Measurements from ENCODE around the gene MDN1.
"Not testable (repeated sequence)": the region's sequence is repeated elsewhere in the genome, so short reads cannot be mapped to it uniquely, and the experiment has no call there.

The MDN1 gene

GRCh38 chr6:89643406-89643805, 176.2 kb downstream of the MDN1 start:
- no peak for DNase-seq

DNA sequence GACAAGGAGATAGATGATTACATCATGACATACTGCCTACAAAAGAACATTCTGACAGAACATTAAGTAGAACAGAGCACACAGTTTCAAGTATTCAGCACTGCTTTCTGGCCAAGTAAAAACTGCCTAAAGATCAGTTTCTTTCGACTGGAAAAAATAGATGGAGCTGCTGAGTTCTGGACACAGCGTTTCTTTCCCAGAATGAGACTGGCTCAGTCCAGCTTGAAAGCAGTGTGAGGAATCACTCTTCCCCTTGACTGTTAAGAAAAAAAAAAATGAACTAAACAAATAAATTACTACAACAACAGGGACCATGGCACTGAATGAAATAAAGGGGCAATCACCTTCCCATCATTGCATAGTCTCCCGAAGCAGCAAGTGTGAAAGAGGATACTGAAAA, 176.6 kb downstream of the MDN1 start:
- DNase-seq: no peak

DNA sequence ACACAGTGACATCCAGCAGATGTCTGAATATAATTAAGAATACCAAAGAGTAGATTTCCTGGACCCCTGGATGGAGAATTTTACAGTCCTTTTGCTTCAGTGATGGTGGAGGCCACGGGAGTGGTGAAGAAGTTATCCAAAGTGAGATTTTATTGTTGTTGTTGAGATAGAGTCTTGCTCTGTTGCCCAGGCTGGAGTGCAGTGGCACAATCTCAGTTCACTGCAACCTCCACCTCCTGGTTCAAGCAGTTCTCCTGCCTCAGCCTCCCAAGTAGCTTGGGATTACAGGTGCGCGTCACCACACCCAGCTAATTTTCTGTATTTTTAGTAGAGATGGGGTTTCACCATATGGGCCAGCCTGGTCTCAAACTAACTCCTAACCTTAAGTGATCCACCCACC, 178.0 kb downstream of the MDN1 start:
- not testable (repeated sequence) for DNase-seq

DNA sequence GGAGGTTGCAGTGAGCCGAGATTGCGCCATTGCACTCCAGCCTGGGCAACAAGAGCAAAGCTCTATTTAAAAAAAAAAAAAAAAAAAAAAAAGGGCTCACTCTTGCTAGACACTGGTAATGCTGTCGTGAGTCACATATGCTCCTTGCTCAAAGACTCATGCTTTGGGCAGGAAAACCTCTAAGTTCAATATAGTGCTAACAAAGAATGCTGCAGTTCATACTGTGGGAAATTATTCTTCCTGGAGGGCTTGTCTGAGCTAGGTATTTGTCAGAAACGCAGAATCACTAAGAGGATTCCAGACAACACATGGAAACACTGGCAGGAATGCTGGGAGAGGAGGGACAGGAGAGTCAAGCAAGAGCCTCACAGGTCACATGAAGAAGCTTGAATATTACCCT, 178.8 kb downstream of the MDN1 start:
- DNase-seq: no peak

DNA sequence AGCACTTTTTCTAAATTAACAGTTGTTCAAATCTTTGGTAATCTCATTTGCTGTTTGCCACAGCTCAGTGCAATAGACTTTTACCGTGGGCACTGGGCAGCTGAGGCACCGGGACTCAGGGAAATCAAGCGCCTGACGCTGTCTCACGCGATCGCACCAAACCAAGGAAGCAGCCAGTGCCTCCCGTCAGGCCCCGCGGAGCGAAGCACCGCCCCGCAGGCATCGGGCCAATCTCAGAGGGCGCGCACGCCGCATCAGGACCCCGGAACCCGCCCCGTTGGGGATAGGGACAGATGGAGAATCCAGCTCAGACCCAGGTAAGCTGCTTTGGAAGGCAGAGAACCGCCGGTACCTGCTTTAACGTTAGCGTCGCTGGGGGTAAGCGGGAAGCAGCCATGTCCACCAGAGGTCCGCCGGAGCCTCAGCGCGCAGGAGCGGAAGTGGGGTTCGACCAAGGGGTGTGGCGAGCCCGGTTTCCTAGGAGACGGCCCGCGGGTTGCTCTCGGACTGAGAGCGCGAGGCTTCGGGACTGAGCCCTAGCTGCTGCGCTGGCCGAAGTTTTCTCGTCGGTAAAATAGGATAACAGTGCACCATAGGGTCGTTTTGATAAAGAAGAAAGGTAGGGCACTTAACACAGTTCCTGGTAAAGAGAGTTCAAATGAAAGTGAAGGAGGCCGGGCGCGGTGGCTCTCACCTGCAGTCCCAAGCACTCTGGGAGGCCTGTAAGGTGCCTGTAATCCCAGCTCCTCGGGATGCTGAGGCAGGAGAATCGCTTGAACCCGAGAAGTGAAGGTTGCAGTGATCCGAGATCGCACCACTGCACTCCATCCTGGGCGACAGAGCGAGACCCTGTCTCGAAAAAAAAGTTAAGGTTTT, 181.0 kb downstream of the MDN1 start, which contains the start of gene LYRM2:
TSS of gene LYRM2 (minus strand) at position 428 of the 876 bp plus-strand sequence. CDS start at position 397, 31 bp downstream.
- peak; percentile 87 to 90 for DNase-seq

DNA sequence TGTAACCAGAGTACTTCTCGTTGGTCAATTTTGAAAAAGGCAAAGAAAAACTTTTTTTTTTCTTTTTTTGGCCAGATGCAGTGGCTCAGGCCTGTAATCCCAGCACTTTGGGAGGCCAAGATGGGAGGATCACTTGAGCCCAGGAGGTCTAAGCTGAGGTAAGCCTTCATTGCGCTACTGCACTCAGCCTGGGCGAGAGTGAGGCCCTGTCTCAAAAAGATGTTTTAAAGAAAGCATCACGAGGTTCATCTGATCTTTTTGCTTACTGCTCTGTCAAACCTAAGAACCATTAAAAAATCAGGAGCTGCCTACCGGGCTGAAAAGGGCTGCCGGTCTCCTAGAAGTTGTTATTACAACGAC, 181.7 kb downstream of the MDN1 start:
- no peak for DNase-seq

GRCh38 chr6:89636412-89636811, 183.2 kb downstream of the MDN1 start:
- DNase-seq: not testable (repeated sequence)

GRCh38 chr6:89630488-89630887, 189.1 kb downstream of the MDN1 start:
- DNase-seq: no peak

- DNase-seq: no peak
Observed at GRCh38 chr6:89623749-89624148, 195.8 kb downstream of the MDN1 start.

DNA sequence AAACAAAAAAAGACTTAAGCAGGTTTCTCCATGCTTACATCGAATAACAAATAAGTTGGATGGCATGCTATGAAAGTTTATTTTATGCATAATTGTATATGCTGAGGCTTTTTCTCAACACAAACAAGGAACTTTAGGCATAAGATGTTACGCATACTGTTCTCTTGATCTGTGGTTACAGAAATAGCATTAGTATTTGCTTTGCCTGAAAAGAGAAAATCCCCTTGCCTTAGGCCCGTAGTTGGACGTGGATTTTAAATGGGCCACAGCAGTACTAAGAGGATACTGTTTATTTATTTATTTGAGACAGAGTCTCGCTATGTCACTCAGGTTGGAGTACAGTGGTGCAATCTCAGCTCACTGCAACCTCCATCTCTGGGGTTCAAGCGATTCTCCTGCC, 200.0 kb downstream of the MDN1 start:
- no peak for DNase-seq

GRCh38 chr6:89618026-89618425, 201.6 kb downstream of the MDN1 start:
- no peak for DNase-seq

- DNase-seq: no peak
Observed at GRCh38 chr6:89616531-89616930, 203.1 kb downstream of the MDN1 start.

GRCh38 chr6:89615882-89616281, 203.7 kb downstream of the MDN1 start:
- DNase-seq: no peak

DNA sequence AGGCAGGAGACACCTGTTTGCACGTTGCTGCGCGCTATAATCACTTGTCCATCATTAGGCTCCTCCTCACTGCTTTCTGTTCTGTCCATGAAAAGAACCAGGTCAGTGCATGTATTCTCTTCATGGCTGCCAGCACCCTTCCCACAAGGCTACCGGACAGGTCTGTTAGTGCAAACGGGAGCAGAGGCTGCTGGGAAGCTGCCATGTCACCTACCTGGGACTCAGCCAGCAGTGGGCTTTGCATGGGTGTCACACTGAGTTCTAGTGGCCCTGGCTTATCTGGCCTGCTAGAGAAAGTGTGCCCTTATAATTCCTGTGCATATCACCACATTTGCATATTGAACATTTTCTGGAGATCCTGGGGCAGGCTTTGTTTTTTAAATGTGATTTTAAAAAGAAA, 205.8 kb downstream of the MDN1 start:
- DNase-seq: no peak

- DNase-seq: no peak
Observed at GRCh38 chr6:89612121-89612520, 207.5 kb downstream of the MDN1 start.

GRCh38 chr6:89611666-89612065, 207.9 kb downstream of the MDN1 start:
- no peak for DNase-seq

GRCh38 chr6:89610149-89610642, 209.4 kb downstream of the MDN1 start:
- peak; percentile 73 to 76 for DNase-seq

- DNase-seq: no peak
Observed at GRCh38 chr6:89605861-89606260, 213.7 kb downstream of the MDN1 start.

DNA sequence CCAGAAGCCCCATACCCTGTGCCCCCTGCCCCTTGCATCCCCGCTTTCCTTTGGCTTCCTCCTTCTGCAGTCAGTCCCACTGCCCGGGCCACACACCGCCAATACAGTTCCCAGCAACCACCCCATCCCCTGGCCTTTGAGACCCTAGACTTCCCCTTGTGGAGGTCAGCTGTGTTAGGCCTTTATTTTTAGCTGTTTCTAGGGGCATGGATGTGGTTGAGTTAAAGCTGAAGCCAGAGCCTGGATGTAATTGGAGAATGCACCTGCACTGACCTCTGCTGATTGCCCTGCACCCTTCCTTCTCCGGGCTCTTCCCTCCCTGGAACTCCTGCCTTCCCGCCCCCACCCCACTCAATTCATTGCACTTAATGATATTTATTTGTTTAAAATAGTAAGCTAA, 214.9 kb downstream of the MDN1 start:
- DNase-seq: no peak

DNA sequence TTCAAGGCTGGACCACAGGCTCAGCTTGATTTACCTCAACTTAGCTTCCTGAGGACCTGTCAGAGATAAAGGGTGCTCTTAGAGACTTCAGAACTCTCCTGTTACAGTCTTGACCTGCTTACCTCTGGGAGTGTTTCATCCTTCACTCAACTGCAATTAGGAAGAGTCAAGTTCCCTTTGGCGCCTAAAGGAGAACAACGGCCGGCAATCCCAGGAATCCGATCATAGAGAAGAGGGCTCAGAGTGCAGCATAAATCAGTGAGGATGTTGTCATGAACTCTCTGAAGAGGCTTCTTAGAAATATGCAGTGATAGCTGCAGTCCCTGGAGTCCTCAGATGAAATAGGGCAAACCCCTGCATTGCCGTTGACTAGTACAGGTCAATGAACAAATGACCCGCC, 217.4 kb downstream of the MDN1 start:
- no peak for DNase-seq

DNA sequence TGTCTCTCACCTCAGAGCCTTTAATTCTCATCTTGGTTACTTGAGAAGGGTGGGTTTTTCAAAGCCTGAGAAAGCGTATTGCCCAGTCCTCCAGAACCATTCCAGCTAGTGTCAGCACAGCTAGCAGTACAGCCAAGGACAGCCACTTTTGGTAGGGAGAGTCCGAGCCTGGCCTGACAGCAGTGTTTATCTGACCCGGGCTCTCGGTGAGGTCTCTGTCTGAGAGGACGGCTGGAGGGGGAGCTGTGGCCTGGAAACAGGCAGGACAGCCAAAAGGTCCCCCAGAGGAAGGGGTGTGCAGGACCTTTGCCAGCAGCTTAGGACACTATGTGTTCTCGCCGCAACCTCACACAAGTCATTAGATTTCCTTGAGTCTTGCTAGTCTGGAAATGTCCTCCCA, 219.9 kb downstream of the MDN1 start:
- no peak for DNase-seq

GRCh38 chr6:89597988-89598387, 221.6 kb downstream of the MDN1 start:
- peak; percentile 44 to 46 for DNase-seq

DNA sequence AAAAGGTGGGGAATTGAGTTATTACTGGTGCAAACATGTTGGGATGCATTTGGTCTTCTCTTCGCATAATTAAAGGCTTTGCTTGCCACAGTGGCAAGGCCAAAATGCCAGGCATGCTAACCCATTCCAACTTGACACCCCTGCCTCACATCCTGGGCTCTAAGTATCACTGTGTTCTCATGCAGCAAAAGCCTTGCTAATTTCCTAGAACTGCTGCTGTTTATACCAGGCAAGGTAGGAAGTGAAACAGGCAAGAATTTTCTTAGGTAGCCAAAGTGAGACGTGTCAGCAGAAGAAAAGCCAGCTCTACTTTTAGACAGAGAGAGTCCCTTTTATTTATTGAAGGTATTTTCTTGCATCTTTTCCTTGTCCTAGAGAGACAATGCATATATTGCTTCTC, 222.2 kb downstream of the MDN1 start:
- no peak for DNase-seq

DNA sequence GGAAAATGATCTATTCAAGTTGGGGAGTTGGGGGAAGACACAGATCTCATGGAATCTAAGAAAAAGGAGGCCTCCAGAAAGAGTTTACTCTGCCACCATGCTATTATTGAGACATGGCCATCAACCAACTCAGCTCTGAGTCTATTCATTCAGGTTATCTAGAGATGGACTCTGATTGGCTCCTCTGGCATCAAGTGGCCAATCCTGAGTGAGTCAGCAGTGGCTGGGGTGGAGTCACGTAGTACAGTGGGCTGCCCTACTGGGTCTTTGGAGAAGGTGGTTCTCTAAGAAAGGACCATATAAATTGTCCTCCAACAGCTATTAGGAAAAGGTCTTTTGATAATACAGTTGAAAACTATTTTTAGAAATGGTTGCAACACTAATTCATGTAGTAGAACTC, 223.1 kb downstream of the MDN1 start:
- DNase-seq: no peak

DNA sequence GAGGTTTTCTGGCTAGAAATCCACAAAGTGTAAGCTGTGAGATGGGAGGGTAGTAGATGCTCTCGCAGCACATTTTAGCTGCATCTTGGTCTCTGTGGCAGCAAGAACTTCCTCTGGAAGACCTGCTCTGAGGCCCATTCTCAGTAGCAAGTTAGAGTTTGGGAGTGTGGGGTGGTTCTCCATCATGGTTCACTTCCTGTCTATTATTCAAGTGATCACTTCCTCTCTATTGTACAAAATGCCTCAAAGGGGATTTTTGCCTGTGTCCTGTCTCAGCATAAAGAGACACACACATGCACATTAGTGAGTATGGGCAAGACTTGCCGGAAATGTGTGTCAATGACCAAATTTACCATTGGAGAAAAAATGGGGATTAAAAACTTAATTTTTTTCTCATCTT, 223.5 kb downstream of the MDN1 start:
- DNase-seq: peak in 1 of 2 experiments; percentile 3
